ENCODE data around the gene SALL4.
"Not testable (repeated sequence)": the region's sequence is repeated elsewhere in the genome, so short reads cannot be mapped to it uniquely, and the experiment has no call there.

SALL4 gene

DNA sequence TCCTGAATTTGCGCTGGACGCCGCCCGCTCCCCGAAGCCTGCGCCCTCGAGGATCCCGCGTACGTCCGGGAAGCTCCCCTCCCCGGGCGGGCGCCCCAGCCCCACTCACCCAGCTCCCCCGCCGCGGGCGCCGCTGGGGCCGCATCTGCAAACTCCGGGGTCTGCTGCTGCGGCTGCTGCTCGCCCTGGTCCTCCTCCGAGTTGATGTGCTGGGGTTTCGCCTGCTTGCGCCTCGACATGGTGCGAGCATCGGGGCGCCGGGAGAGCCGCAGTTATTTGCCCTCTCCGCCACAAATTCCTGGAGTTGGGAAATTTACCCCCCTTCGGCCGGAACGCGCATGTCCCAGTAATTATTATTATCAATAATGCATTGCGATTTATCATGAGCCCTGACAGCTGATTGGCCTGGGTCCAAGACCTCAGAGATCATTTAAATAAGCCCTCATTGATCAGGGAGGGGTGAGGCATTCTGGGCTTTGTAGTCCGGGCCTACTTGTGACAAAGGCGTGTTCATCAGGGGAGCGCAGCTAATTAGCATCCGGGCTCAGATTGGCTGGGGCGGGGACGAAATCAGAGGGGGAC, at the start of gene SALL4:
Gene SALL4 (minus strand): TSS at position 352 of the 582 bp plus-strand sequence. CDS start 113 bp downstream, at position 239.
- DNase-seq: no peak

DNA sequence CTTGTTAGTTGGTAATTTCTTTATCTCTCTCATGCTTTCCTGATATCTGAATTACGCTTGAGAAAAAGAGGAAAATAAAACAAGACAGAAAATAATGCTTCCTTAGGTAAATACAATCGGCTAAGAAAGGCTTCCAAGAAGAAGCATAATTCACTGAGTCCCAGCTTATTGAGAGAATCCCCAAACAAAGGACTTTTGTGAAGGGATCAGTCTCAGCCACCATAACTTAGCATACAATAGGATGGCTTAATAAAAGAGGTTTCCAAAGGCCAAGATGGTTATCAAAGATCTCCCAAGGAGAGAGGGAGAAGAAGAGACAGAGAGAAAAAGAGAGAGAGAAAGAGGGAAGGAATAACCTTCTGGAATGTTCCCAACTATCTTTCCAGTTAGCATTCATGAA, 46.0 kb upstream of the SALL4 start:
- DNase-seq: no peak

GRCh38 chr20:51840865-51841264, 38.5 kb upstream of the SALL4 start:
- DNase-seq: no peak

DNA sequence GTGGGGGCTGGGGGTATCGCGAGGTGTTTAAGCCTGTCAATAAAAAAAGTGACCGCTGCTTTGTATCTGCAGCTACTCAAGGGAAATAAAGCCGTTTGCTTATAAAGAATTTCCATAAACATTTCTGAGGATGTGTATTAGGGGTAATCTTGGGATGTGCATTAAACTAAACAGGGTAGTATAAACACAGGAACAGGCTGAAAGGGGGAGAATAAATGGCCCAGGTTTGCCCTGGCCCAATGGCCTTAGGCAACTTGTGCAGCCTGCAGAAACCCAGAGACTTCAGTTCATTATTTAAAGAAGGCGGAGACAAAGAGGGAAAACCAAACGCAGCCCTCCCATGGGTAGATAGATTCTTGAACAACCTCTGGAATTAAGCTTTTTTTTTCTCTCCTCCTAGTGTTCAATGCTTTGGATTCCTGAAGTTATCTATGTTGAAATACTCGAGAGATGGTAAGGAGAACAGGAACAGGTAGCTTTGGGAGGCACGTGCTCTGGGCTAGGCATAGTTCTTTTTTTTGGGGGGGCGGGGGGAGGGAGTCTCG, 35.6 kb upstream of the SALL4 start:
- DNase-seq: no peak

DNA sequence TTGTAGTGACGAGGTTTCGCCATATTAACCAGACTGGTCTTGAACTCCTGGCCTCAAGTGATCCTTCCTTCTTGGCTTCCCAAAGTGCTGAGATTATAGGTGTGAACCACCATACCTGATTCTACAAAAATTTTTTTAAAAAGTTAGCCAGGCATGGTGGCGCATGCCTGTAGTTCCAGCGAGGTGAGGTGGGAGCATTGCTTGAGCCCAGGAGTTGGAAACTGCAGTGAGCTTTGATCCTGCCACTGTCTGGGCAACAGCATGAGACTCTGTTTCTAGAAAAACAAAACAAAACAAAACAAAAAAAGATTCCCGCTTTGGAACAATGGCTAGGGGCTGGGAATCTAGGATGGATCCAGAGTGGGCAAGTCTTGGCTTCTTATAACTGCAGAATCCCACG, 35.1 kb upstream of the SALL4 start:
- DNase-seq: no peak

DNA sequence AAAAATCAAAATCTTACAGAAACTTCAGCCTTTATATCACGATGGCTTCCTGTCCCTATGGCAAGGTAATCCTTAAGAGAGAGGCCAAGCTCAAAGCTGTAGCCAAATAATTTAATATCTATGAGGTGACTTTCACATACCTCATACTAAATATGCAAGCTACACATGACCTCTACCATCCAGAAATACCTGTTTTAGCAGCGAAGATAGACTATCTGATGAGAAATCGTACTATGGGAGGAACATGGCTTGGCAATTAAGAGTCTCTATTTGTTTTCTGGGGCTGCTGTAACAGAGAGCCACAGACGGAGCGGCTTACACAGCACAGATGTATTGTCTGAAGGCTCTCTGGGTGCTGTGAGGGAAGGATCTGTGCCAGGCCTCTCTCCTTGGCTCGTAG, 31.0 kb upstream of the SALL4 start:
- no peak for DNase-seq

DNA sequence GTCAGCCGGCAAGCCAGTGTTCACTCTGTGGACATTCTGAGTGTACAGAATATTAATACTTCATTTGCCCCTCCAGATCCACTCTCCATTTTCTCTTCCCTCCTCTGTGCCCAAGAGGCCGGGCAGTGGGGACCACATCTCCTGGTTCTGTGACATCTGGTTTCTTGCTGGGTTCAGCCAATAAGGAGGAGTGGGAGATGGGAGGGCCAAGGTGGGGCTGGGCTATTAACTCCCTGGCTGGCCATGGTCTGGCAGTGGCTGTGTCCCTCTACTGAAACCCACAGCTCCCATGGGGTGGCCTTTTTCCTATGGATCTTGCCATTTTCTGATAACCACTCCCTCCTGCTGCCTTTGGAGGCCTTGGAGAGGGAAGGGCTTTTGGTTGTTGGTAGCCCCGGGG, 30.0 kb upstream of the SALL4 start:
- no peak for DNase-seq

DNA sequence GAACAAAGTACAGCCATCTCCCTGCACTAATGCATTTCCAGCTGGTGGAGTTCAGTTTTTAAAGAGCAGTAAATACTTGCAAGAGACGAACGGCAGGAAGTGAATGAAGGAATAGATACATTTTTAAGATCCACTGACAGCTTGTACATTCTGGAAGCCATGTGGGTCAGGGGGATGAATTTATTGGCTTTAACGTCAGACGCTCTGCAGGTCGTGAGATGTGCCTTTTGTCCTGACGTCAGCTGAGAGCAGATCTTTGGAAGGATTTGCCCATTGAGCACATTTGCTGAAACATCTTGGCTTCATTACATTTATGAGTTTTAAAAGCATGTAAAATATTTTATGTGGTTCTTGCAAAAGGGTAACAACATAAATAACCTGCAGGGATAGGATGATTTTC, 29.5 kb upstream of the SALL4 start:
- DNase-seq: no peak

DNA sequence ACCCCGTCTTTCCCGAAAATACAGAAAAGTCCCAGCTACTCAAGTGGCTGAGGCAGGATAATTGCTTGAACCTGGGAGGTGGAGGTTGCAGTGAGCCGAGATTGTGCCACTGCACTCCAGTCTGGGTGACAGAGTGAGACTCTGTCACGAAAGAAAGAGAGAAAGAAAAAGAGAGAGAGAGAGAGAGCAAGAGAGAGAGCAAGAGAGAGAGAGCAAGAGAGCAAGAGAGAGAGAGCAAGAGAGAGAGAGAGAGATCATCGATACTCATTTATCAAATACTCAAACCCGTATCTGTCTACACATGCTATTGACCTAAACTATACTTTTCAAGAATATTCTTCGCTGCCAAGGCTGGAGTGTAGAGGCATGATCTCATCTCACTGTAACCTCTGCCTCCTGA, 28.2 kb upstream of the SALL4 start:
- DNase-seq: no peak

GRCh38 chr20:51828762-51829161, 26.4 kb upstream of the SALL4 start:
- no peak for DNase-seq

DNA sequence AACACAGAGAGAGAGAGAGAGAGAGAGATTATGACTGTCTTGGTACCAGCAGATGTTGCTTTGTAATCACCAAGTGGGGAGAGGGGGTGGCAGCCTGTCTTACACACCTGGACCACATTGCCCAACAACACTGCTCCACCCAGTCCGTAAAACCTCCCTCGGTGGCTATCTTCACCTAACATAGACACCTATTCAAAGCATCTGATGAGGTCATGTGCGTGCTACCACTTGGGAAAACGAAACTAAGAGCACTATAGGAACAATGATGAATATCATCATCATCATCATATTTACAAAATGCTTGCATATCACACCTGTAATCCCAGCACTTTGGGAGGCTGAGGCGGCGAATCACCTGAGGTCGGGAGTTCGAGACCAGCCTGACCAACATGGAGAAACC, 24.1 kb upstream of the SALL4 start:
- peak; percentile 22 for DNase-seq

GRCh38 chr20:51818479-51819008, 16.2 kb upstream of the SALL4 start:
- no peak for DNase-seq

DNA sequence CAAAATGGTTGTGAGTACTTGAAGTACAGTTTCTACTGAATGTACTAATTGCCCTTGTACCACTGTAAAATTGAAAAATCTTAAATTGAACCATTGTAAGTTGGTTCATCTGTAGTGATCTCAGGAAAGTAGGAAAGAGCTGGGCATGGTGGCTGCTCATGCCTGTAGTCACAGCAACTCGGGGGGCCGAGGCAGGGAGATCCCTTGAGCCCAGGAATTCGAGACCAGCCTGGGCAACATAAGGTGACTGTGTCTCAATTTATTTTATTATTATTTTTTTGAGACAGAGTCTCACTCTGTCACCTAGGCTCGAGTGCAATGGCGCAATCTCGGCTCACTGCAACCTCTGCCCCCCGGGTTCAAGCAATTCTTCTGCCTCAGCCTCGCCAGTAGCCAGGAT, 14.5 kb upstream of the SALL4 start:
- not testable (repeated sequence) for DNase-seq

- no peak for DNase-seq
Observed at GRCh38 chr20:51815383-51816076, 13.2 kb upstream of the SALL4 start.

- no peak for DNase-seq
Observed at GRCh38 chr20:51812861-51813260, 10.5 kb upstream of the SALL4 start.

GRCh38 chr20:51811514-51812128, 9.3 kb upstream of the SALL4 start:
- no peak for DNase-seq

DNA sequence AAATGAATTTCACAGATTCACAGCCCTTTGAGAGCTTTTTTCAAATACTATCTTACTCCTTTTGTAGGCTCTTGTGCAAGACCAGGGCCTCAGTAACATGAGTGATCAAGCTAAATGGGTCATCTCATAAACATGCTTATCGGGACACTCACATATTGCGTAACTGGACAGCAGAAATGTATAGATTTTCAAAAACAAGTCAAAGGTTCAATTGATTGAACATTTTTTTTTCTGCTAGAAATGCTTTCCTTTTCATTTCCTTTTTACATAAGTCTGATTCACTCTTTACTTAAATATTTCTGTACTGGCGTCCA, 8.7 kb upstream of the SALL4 start:
- no peak for DNase-seq

- no peak for DNase-seq
Observed at GRCh38 chr20:51810155-51811041, 8.1 kb upstream of the SALL4 start.

- DNase-seq: no peak
Observed at GRCh38 chr20:51807720-51808250, 5.5 kb upstream of the SALL4 start.

GRCh38 chr20:51804754-51805153, 2.4 kb upstream of the SALL4 start:
- no peak for DNase-seq

- no peak for DNase-seq
Observed at GRCh38 chr20:51803148-51803854, 980 bp upstream of the SALL4 start.

GRCh38 chr20:51801823-51802123, 548 bp downstream of the SALL4 start:
- DNase-seq: no peak
